Inflammatory macrophage (primary cell): Measurements from ENCODE around the gene TALDO1.

ENCODE experiments used
- DNase-seq, 2 donors: peaks; one replicate each; pipeline ENCODE4 v3.0.0-alpha.2; 2020 to 2022

TALDO1 gene

DNA sequence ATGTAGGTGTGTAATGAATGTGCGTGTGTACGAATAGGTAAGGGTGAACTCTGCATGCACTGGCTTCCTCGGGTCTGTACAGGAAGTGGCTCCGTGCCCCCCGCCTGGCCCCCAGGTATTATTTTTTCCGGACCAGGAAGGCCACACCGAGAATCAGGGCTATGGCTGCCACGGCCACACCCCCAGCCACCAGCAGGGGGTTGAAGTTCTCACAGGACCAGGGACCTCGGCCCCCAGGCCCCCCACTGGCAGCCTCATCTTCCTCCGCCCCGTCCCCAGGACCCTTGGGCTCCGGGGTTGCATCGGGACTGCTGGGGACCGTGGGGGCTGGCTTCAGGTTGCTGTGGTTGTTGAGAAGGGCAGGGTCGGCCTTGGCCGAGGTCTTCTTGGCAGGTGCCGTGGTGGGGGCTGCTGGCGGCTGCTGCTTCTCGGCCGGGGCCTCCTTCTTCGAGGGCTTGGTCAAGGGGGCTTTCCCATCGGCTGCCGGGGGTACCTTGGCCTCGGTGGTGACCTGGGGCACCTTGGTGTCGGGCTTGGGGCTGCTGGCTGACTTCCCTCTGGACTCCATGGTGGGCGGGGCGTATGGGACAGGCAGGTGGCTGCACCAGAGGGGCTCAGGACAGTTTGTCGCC, 40.9 kb downstream of the TALDO1 start:
- no peak for DNase-seq

GRCh38 chr11:788953-789940, 42.0 kb downstream of the TALDO1 start:
- DNase-seq, result no peak

DNA sequence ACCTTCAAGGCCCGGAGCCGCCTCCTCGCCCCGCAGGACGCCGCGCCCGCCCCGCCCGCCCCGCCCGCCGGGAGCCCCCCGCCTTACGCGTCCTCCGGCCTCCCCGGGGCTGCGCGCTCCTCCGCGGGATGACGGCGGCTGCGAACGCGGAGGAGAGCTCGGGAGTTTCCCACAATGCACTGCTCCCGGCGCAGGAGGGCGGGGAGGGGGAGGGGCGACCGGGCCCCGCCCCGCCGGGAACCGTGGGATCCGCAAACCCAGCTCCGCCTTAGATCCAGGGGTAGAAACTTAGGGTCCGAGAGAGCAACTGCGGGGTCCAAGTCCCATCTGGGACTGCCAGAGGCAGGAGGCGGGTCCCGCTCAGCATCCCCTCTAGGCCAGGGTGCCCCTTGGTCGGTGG, 42.7 kb downstream of the TALDO1 start, which contains the start of gene CEND1:
Gene CEND1, minus strand, starts transcription at position 148 of the 400 bp plus-strand sequence. CDS start 1,514 bp downstream, outside the sequence.
- no peak for DNase-seq

- no peak for DNase-seq
Measured at GRCh38 chr11:790721-791564, 43.7 kb downstream of the TALDO1 start.

GRCh38 chr11:791658-792534, 44.6 kb downstream of the TALDO1 start:
- no peak for DNase-seq

DNA sequence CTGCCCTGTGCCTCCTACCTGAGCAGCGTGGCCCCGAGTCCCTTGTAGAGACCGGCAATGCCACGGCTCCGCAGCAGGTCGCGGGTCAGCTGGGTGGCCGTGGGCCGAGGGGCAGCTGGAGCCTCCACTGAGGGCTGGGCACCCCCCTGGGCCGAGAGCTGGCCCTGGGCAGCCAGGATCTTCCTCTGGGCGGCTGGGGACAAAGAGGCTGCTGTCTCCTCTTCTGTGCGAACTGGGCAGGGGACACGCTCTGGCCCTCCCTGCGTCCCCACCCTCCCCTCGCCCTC, 45.2 kb downstream of the TALDO1 start:
- no peak for DNase-seq

- no peak for DNase-seq
Measured at GRCh38 chr11:792873-793272, 45.6 kb downstream of the TALDO1 start.

GRCh38 chr11:793556-793955, 46.3 kb downstream of the TALDO1 start:
- no peak for DNase-seq

DNA sequence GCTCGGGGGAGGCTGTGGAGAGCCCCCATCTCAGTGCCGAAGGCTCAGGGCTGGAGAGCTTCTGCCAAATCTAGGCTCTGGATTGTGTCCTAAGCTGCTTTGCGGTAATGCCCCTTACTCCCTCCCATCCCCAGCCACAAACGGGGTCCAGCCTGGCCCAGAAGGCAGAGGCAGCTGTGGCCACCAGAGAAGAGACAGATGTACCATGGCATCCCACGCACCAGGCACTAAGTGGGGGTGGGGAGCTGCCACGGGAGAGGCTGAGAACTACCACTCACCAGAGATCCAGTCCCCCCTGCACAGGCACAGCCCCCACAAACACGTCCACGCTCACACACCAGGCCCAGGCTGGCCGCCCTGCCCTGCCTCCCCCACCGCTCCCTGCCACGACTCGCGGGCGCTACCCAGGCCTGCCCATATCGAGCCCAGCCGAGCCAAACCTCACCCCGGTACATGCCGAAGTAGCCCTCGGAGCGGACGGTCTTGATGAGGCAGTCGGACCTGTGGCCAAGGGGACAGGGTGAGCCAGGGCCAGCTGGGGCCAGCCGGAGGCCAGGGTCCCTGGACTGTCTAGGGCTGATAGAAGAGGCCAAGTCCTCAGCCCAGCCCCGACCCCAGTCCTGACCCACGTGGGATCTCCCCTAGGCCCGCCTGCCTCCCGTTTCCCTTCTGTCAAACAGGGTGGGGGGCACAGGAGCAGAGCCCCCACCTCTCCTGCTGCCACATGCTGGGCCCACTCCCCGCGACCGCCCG, 46.9 kb downstream of the TALDO1 start:
- DNase-seq, result no peak

DNA sequence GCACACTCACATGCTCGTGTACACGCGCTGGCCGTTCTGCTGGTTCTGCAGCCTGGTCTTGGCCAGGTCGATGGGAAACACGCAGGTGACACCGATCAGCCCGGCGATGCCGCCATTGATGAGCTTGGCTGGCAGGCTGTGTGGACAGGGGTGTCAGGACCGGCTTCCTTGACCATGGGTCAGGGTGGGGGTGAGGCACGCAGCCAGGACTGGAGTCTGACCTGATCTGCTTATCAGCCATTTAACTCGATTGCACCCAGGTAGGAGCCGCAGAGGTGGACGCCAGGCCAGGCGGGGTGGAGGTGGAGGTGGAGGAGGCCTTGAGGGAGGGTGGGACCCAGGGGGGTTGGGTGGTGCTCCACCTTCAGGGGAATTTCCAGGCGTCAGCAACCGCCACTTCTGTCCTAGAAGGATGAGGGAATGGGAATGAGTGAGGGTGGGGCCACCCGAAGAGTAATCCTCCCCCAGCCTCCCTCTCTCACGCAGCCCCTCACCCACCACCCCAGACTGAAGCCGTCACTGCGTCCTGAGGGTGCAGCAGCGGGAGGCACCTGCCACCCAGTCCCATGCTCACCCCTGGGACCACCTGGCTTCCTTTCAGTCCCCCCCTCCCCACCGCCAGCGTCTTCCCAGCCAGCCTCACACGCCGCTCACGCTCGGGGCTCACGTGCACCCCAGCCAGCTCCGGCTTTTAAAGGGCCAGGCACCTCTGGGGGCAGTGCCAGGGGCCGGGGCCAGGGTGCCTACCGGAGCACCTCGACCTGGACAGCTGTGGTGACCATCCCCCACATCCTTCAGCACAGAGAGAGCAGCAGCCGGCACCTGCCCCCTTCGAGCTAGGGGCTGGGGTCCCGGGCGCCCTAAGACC, 47.7 kb downstream of the TALDO1 start:
- no peak for DNase-seq

GRCh38 chr11:795634-796564, 48.6 kb downstream of the TALDO1 start:
- DNase-seq, result peak; percentile 75 to 91

- DNase-seq, result no peak
Measured at GRCh38 chr11:796565-797295, 49.5 kb downstream of the TALDO1 start.

GRCh38 chr11:797296-798092, 50.2 kb downstream of the TALDO1 start:
- peak; percentile 67 to 72 for DNase-seq

- peak; percentile 82 to 86 for DNase-seq
Measured at GRCh38 chr11:798093-798713, 50.9 kb downstream of the TALDO1 start, which contains the start of gene SLC25A22. SLC25A22 (minus strand) TSS chr11:798281; CDS start chr11:795006, 3,275 bp downstream.

- DNase-seq, result no peak
Measured at GRCh38 chr11:799641-800316, 52.5 kb downstream of the TALDO1 start.

- no peak for DNase-seq
Measured at GRCh38 chr11:800473-800872, 53.2 kb downstream of the TALDO1 start.
